Activated CD4-positive, CD25-positive, alpha-beta regulatory T cell treated with anti-CD3 and anti-CD28 coated beads, Interleukin-2, amount 50 U/mL, for 16 hours (primary cell): ENCODE measurements around the gene GPRC5C.
"Not testable (repeated sequence)": the region's sequence is repeated elsewhere in the genome, so short reads cannot be mapped to it uniquely, and the experiment has no call there.

Experiments
- DNase-seq: peaks from one replicate; pipeline ENCODE4 v3.0.0-alpha.2; 2020; ENCODE audit warnings: low read depth, low spot score

Gene GPRC5C

GRCh38 chr17:74405311-74405710, 26.6 kb upstream of the GPRC5C start:
- not testable (repeated sequence) for DNase-seq

DNA sequence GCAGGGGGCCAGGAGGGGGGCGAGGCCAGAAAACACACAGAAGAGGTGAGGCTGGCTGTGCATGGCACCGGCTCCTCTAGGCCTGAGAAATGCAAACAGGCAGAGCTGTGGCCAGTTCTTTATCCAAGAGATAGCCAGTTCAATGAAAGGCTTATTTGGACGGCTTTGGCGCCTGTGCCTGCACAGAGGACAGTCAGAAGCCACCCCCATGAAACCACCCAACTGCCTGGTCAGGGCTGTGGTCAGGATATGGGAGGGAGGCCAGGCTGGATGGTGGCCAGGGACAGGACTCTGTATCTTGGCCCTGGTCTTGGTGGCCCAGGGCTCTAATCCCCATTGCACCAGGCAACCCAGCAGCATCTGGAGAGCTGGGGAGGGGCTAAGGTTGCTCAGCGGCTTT, 24.5 kb upstream of the GPRC5C start:
- no peak for DNase-seq

- no peak for DNase-seq
These were observed 23.6 kb upstream of the GPRC5C start for GRCh38 chr17:74408262-74408661.

- DNase-seq, result no peak
These were observed 23.1 kb upstream of the GPRC5C start for GRCh38 chr17:74408815-74409214.

- DNase-seq, result no peak
These were observed 21.9 kb upstream of the GPRC5C start for GRCh38 chr17:74410001-74410443.

DNA sequence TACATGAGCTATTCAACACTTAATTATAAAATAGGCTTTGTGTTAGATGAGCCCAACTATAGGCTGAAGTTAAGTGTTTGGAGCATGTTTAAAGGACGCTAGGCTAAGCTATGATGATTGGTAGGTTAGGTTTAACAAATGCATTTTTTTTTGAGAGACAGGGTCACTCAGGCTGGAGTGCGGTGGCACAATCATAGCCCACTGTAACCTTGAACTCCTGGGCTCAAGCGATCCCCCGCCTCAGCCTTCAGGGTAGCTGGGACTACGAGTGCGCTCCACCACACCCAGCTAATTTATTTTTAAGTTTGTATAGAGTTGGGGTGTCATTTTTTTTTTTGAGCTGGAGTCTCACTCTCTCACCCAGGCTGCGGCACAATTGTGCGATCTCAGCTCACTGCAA, 19.3 kb upstream of the GPRC5C start:
- DNase-seq, result no peak

DNA sequence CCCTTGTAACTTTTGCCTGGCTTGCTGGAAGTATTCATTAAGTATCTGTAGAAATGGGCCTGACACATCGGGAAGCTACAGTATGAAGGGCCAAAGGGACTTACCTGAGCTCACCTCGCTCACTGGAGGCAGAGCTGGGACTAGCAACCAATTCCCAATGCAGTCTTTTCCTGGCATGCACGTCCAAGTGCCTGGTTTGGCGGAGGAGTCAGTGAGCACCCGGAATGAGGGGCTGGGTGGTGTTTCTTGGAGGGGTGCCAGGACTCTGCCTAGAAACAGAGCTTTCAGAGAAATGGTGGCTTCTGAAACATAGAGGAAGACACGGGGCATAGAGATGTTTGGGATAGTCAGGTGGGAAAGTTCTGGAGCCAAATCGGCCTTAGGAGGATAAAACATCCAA, 18.4 kb upstream of the GPRC5C start:
- no peak for DNase-seq

- no peak for DNase-seq
These were observed 17.4 kb upstream of the GPRC5C start for GRCh38 chr17:74414510-74414909.

GRCh38 chr17:74415608-74416396, 16.1 kb upstream of the GPRC5C start:
- no peak for DNase-seq

GRCh38 chr17:74417178-74418045, 14.5 kb upstream of the GPRC5C start:
- DNase-seq, result no peak

- no peak for DNase-seq
These were observed 11.9 kb upstream of the GPRC5C start for GRCh38 chr17:74419928-74420411.

GRCh38 chr17:74424117-74424516, 7.8 kb upstream of the GPRC5C start:
- no peak for DNase-seq

GRCh38 chr17:74424657-74425056, 7.2 kb upstream of the GPRC5C start:
- no peak for DNase-seq

- no peak for DNase-seq
These were observed 5.3 kb upstream of the GPRC5C start for GRCh38 chr17:74426551-74427047.

GRCh38 chr17:74427048-74427762, 4.7 kb upstream of the GPRC5C start:
- DNase-seq, result no peak

GRCh38 chr17:74427763-74428153, 4.1 kb upstream of the GPRC5C start:
- DNase-seq, result no peak

DNA sequence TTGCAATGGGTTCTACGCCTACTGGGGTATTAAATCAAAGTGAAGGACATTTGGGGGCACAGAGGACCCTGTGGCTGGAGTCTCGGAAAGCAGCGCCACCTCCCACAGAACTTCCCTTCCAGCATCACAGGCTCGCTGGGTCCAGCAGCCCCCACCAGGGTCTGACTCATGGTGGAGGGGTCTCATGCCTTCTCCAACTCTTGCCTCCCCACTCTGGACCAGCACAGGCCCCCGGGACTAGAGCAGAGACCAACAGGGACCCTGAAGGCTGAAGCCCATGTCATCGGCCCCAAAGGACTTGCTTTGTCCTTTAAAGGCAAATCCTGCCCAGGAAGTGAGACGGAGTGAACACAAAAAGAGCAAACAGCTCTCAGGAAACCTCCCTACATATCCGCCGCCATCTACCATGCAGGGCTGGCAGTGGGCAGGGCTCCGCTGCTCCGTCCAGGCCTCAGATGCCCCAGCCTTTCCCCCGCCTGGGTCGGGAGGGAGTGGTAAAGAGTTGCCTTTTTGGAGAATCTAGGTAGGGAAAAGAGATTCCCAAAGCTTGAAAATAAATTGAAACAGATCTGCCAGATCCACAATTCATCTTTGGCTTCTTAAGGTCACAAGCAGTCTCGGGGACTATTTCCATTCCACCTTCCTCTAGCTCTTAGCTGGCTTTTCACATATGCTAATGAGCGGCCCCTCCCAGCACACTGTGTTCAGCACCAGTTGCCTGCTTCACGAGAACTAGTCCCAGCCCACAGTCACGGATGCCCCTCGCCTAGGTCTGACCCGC, 2.1 kb upstream of the GPRC5C start:
- no peak for DNase-seq

GRCh38 chr17:74430385-74430705, 1.5 kb upstream of the GPRC5C start:
- no peak for DNase-seq

GRCh38 chr17:74430706-74431567, 951 bp upstream of the GPRC5C start:
- no peak for DNase-seq

- DNase-seq, result no peak
These were observed 469 bp downstream of the GPRC5C start for GRCh38 chr17:74432424-74432690.
